ENCODE measurements around the gene CWC27. TPM values are rescaled to one million over a fixed set of nuclear protein-coding genes. Genes with fewer than 3 reads are reported as not detected.

CWC27 gene
- total and polyA plus RNA-seq, 9 of the 15 experiments (the other 6 are each of a cell fraction or from before 2014, with no cell fraction given), result 19.7 to 49.3 (median 38.3) TPM

DNA sequence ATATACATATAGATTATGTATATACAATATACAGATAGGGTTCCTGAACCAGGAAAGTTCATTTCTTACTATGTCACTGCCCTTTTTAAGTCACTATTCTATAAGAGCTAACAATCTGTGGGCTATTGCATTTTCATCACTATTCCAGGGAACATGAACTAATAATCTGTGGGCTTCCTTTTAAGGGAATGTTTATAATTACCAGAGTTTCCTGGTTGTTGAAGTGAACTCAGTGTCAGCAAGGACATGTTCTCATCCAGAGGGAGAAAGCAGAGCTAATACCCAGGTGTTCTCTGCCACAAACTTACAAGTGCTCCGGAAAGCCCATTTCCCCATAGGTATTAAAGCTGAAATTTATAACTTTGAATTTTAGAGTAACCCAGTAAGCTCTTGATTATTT is 69.6 kb downstream of the CWC27 start:
- no peaks in the 10 kb centered on the region for H3K79me2 ChIP-seq (ENCODE audit: control insufficient read depth, insufficient read depth, low read length)
- H3K9me3 ChIP-seq (replicated peaks; ENCODE audit: control insufficient read depth, insufficient read depth, low read depth, low read length), result no peaks in the 10 kb centered on the region
- ChIA-PET POLR2A (no interaction called here), CTCF (ENCODE audit: low intra/inter-chr PET ratio) (no interaction called here)
- TF ChIP-seq, protein P1, sequence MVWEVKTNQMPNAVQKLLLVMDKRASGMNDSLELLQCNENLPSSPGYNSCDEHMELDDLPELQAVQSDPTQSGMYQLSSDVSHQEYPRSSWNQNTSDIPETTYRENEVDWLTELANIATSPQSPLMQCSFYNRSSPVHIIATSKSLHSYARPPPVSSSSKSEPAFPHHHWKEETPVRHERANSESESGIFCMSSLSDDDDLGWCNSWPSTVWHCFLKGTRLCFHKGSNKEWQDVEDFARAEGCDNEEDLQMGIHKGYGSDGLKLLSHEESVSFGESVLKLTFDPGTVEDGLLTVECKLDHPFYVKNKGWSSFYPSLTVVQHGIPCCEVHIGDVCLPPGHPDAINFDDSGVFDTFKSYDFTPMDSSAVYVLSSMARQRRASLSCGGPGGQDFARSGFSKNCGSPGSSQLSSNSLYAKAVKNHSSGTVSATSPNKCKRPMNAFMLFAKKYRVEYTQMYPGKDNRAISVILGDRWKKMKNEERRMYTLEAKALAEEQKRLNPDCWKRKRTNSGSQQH (CRISPR knock-in tag; IDR thresholded peaks at IDR 0.05), result no peak
- TF ChIP-seq BMI1 (IDR thresholded peaks at IDR 0.05; ENCODE audit: low read length), result no peak
- no peak for TF ChIP-seq ZNF398 (CRISPR knock-in tag; IDR thresholded peaks at IDR 0.05)
- TF ChIP-seq TRIM24 (IDR thresholded peaks at IDR 0.05), result no peak
- TF ChIP-seq, protein P2, sequence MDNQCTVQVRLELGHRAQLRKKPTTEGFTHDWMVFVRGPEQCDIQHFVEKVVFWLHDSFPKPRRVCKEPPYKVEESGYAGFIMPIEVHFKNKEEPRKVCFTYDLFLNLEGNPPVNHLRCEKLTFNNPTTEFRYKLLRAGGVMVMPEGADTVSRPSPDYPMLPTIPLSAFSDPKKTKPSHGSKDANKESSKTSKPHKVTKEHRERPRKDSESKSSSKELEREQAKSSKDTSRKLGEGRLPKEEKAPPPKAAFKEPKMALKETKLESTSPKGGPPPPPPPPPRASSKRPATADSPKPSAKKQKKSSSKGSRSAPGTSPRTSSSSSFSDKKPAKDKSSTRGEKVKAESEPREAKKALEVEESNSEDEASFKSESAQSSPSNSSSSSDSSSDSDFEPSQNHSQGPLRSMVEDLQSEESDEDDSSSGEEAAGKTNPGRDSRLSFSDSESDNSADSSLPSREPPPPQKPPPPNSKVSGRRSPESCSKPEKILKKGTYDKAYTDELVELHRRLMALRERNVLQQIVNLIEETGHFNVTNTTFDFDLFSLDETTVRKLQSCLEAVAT (IDR thresholded peaks at IDR 0.05), result no peak
- TF ChIP-seq ZSCAN32 (CRISPR knock-in tag; IDR thresholded peaks at IDR 0.05), result no peak
- no peak overlapping the region for H3K4me2 ChIP-seq (ENCODE audit: insufficient read depth, low read length)
- H3K4me1 ChIP-seq (replicated peaks in 1 of 2; ENCODE audit: control insufficient read depth in 2 of 2, insufficient read depth in 2 of 2, low read length in 2 of 2), result no peaks in the 10 kb centered on the region
- no peaks in the 10 kb centered on the region for H3K9me1 ChIP-seq (ENCODE audit: control insufficient read depth, insufficient read depth, low read length)
- H2AFZ ChIP-seq (ENCODE audit: low read depth, low read length), result no peak overlapping the region
- H3K27ac ChIP-seq (ENCODE audit: extremely low read depth, low read depth, low read length), result no peak overlapping the region
- in situ Hi-C loops (cut with MboI) (no loop called here), intact Hi-C loops (cut with micrococcal nuclease) (no loop called here)
- no peak overlapping the region for H3K9ac ChIP-seq (ENCODE audit: insufficient read depth in 1 of 2, low read depth in 2 of 2, low read length in 2 of 2)
- no peak for DNase-seq (ENCODE audit: extremely low read depth in 1 of 4, low spot score in 3 of 4)
- no peak overlapping the region for H3K4me3 ChIP-seq
- no peaks in the 10 kb centered on the region; the same call in 2 of the 3 replicates for H3K36me3 ChIP-seq (ENCODE audit: control insufficient read depth, insufficient read depth, low read length)
- 100% methylated on average over 1 of the region's 1 CpG for WGBS (ENCODE audit: insufficient coverage, low coverage, missing lambda C conversion rate)
- H3K27me3 ChIP-seq (ENCODE audit: control insufficient read depth in 2 of 2, insufficient read depth in 2 of 2, low read length in 2 of 2), result no peaks in the 10 kb centered on the region
- no peaks in the 10 kb centered on the region for H4K20me1 ChIP-seq (replicated peaks; ENCODE audit: control insufficient read depth, insufficient read depth, low read length)
- ATAC-seq, result no peak
- no peak for FAIRE-seq
- no TSS peak for BruUV-seq (replicated peaks)

Measured in K562 (cell line).